Activated CD4-positive, alpha-beta T cell treated with anti-CD3 and anti-CD28 coated beads for 4 hours (primary cell): ENCODE data around the gene HS3ST6.
"Not testable (repeated sequence)": the region's sequence is repeated elsewhere in the genome, so short reads cannot be mapped to it uniquely, and the experiment has no call there.

Source experiments
- DNase-seq, 2 donors: peaks; one replicate each; pipeline ENCODE4 v3.0.0-alpha.2; 2020

HS3ST6 gene

DNA sequence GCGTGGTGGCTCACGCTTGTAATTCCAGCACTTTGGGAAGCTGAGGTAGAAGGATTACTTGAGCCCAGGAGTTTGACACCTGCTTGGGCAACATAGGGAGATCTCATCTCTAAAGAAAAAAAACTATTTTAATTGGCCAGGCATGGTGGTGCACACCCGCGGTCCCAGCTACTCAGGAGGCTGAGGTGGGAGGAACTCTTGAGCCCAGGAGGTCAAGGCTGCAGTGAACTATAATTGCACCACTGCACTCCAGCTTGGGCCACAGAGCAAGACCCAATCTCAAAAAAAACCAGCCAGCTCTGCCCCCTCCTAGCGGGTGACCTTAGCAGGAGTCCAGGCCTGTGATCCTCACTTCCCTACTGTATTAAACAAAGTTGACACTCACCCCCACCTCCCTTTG is 5.9 kb upstream of the HS3ST6 start:
- no peak for DNase-seq

DNA sequence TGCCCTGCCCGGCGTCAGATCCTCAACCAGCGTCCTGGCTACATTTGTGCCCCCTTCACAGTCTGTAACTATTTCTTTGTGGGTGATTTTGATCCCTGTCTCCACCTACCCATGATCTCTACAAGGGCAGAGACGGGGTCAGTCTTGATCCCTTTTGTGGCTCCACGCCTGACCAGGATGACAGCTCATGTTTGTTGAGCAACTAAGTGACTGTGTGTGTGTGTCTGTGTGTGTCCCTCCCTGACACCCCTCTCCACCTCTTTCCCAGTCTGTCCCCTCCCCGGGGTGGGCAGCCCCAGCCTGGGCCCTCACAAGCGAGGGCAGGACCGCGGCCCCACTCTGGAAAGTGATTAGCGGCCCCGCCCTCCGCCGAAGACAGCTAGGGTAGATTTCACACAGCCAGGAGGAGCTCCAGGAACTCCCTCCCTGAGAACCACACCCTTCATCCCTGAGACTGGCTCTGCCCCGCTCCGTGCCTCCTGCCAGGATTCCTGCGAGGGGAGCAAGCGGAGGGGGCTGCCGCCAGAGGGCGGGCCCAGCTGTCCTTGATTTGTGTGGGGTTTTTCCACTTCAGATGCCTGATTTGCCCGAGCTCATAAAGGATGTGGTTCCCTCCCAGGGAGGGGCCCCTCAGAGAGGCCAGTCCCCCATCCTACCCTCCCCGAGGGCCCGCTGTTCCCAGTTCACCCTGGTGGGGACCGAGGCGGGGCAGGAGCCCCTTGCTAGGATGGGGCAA is 5.3 kb upstream of the HS3ST6 start:
- DNase-seq: no peak

DNA sequence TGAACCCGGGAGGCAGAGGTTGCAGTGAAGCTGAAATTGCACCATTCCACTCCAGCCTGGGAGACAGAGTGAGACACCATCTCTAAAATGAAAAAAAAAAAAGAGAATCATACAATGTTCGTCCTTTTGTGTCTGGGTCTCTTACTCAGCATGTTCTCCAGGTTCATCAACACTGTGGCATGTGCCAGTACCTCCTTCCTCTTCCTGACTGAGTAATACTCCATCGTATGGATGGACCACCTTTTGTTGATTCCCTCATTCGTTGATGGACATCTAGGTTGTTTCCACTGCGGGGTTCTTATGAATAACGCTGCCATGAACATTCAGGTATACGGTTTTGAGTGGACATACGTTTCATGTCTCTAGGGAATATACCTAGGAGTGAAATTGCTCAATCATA is 4.1 kb upstream of the HS3ST6 start:
- no peak for DNase-seq

DNA sequence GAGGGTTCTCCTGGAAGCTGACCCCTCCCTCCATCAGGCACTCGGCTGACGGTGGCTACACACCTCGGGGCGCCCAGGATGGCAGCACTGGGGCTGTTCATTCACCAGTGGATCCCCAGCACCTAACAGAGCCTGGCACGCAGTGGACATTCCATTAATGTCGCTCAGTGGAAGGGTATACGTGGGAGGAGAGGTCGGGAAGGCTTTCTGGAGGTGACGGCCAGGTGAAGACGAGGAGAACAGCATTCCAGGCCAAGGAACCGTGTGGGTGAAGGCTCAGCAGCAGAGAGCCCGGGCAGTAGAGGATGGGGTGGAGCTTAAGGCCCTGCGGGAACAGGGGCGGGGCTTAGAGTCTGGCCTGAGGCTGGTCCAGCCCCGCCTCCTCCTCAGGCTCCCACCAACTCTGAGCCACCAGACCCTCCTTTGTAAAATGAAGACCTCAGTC is 2.5 kb upstream of the HS3ST6 start:
- DNase-seq: no peak

- not testable (repeated sequence) for DNase-seq
Measured at GRCh38 chr16:1920122-1920521, 1.9 kb upstream of the HS3ST6 start.

DNA sequence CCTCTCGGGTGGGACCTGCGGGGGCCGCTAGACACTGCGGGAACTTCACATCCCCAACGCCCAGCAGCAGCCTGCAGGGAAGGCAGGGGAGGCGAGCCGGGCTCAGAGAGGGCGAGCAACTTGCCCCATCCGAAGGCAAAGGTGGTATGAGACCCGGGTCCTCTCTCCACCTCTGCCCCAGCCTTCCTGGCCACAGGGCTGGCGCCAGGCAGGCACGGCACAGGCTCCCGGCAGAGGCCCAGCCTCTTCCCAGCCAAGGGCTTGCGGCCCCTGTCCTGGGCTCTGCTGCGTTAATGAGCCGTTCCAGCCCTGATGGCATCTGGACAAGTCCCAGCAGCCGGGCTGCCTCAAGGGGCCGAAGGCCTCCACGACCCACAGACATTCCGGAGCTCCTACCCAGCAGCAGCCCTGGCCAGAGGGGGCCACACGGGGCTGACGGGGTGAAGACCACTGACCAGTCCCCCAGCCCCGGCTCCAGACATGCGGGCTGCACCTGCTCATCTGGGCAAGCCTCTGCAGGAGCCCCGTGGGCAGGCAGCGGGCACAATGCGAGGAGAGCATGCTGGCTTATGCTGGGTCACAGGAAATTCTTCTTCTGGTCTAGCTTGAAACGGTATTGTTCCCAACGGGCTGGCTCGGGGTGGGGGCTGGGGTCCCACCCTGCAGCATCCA is 1.2 kb upstream of the HS3ST6 start:
- DNase-seq: no peak

DNA sequence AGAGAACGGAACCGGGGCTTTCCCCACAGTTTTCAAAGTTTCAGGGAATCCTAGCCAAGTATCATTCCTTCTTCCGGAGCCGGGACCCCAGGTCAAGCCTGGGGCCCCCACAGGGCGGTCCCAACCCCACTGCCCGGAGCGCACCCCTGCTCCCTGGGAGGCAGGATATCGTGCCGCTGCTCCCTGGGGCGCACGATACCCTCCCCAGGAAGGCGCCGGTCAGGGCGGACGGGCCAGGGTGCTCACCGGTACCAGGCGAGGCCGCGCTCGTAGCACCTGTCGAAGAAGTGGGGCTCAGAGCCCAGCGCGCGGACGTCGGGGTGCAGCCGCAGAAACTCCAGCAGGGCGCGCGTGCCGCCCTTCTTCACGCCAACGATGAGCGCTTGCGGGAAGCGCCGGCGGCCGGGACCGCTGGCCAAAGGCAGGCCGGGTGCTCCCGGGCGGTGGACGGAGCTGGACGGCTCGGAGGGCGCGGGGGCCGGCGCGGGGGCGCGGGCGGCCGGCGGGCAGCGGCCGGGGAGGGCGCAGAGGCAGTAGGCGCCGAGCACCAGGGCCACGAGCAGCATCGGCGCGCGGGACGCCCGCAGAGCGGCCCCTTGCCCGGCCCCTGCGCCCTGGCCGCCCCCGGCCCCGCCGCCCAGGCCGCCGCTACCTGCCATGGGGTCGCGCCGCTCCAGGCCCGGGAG is 407 bp downstream of the HS3ST6 start:
- DNase-seq: no peak

- DNase-seq: no peak
Measured at GRCh38 chr16:1917056-1917664, 1.1 kb downstream of the HS3ST6 start.

DNA sequence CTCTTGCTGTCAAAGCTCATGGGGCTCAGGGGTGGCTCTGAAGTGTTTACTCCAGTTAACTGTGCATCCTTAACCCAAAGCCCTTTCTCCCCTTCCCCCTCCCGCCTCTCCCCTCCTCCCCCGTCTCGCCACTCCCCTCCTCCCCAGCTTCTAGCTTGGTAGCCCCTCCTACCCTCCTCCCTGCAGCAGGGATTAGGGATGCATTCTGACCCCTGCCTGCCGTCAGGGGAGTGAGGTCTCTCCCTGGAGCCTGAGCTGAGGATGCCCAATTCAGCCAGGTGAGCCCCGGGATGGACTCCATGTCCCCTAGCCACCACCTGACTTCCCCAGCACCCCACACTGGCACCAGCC is 1.6 kb downstream of the HS3ST6 start:
- no peak for DNase-seq

DNA sequence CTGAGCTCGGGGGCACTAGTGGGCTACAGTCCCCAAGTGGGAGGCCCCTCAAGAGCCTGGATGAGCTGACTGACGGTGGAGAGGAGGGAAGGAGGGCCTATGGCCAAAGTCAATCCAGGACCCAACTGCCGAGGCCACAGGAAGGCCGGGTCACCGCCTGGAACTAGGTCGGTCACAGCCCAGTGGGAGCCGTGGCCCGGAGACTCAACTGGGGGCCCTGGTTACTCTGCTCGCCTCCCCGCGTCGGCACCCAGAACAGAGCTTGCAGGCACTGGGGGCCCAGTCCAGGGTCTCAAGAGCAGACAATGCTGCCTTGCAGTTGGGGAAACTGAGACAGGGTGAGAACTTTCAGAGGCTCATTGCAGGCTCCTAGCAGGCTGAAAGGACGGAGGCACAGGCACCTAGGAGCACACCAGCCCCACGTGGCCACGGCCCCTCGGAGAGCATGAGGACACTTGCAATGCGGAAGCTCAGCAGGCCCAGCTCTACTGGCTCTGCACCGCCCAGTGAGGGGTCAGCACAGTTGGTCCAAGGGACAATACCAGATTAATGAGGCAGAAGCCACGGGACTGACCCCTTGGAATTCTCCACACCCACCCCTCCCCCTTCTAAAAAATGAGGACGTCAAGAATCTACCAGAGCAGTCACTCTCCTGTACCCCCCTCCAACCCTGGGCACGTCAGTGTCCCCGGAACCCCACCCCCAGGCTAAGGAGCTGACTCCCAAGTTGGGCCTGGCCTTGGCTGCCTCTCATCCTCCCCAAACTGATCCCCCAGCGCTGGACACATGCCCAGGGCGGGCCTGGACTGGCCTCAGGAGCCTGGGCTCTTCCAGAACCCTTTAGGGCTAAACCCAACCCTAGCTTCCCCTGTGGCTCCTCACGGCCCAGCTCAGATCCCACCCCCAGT is 2.2 kb downstream of the HS3ST6 start:
- DNase-seq: no peak

DNA sequence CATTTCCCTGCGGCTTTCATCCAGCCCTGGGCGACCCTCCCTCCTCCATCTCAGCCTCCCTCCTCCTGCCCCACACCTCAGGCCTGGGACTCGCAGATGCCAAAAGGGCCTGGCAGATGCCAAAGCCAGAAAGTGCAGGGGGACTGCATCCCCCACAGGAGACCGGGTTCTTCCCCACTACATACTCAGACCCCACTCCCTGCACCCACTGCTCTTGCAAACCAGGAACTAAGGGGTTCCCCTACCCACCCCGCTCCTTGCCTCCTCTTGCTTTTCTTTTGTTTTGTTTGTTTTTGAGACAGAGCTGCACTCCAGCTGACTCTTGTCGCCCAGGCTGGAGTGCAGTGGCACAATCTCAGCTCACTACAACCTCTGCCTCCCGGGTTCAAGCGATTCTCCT is 3.2 kb downstream of the HS3ST6 start:
- DNase-seq: no peak

DNA sequence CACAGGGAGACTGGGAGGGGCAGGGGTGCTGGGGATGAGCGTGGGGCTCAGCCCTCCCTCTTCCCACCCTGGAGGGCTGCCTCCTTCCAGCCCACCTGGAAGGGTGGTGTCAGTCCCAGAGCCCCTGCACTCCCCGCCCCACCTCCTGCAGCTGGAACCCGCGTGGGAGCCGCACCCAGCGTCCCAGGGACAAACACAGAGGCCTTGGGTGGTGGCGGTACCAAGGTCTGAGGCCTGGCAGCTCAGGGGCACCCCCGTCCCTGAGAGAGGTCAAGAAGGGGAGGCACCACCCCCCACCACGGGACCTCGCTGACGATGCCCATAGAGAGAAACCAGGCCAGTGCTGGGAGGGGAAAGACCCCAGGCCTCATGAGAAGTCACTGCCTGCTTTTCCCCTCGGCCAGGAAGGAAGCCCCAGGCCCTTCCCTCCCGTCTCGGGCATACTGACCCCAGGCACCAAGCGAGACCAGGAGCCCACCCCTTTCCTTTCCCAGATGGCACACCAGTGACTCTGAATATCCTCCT is 4.1 kb downstream of the HS3ST6 start:
- no peak for DNase-seq

GRCh38 chr16:1913327-1914083 is 4.7 kb downstream of the HS3ST6 start:
- no peak for DNase-seq

DNA sequence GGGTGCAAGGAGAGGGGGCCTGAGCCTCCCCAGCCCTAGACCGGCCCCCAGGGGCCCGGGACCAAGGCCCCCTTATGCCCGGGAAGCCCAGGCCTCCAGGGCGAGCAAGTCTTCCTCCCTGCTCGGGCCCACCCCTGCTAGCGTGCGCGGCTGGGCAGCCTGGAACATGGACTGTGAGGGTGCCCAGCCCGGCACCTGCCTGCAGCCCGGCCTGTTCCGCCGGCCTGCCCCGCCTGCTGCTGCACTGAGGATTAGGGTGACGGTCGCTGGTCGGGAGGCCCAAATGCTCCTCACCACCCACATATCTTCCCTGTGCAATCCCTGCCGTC is 6.0 kb downstream of the HS3ST6 start:
- no peak for DNase-seq

DNA sequence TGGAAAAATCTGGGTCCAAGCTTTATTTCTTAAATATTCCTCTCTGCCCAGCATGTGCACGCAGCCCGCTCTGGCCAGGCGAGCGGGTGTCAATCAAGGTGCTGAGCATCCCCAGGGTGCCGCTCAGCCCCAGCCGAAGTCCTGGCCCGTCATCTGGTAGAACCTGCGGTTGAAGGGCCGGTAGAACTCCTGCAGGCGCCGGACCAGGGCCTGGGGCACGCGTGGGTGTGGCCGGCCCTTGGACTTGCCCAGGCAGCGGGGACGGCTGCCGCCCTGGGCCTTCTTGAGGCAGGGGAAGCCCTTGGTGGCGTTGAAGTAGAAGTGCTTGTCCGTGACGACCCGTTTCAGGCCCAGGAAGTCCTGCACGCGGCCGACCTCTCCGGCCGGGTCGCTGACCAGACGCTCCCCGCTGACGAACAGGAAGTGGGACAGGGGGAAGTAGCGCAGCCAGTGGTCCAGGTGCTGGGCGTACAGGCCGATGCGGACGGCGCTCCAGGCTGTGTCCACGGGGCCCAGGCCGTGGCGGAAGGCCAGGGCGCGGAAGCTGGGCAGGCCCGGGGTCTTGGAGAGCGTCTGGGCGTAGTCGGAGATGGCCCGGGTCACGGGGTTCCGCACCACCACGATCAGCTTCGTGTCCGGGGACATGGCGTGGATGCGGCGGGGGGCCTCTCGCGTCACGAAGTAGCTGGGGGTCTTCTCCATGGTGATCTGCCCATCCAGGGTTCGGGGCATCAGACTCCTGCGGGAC is 6.6 kb downstream of the HS3ST6 start:
- no peak for DNase-seq

DNA sequence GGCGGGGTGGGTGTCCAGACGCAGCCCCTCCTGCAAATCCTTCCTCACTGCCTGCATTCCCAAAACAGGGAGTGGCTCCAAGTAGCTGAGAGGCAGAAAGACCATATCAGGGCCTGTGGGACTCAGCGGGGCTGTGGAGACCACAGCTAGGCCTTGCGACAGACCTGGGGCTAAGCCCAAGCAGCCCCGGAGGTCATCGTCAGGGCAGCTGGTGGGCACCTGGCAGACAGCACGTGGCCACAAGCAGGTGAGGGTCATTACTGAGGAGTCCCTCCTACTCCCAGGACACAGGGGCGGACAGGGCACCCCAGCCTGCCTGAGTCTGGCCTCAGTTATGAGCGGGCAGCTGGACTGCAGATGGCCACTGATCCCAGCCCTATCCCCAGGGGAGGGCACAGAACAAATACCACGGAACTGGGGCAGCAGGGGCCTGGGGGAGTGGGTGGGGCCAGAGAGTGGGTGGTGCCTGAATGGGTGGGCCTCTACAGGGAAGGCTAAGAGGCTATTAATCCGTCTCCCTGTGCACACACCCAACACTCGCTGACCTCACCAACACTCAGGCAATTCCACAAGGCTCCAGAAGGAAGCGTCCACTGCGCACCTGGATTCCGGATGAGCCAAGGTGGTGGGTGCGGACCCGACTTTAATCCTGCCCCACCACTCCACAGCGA is 8.5 kb downstream of the HS3ST6 start:
- no peak for DNase-seq

DNA sequence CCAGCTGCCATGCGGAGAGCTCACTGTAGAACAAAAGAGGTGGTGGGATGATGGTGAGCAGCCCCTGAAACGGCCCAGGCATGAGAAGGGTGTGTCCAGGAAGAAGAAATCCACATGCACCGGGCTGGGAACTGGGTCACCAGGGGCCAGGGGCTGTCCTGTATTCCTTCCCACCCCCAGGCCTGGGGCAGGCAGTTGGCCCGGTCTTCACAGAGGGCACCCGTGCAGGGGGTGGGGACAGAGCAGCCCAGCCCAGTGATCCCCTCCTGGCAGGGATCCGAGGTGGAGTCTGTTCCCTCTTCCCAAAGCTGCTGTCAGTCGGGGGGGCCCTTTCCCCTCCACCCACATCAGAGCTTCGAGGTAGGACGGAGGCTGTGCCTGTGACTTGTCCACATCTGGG is 9.2 kb downstream of the HS3ST6 start:
- DNase-seq: no peak

DNA sequence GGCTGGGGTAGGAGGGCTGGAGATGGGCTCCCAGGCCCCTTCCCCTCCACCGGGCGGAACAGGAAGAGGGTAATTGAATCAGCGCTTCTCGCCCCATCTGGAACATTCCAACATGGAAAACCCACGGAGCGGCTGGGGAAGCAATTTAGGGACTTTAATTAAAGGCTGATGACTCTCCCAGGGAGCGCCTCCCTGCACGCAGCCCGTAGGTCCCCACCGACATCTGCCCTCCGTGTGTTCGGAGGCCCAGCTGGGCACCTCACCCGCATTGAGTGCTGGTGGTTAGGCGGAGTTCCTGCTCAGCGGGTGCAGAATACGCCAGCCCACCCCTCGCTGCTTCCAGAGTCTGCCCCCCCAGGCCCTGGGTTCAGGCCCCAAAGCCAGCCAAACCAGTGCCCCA is 10.0 kb downstream of the HS3ST6 start:
- no peak for DNase-seq

GRCh38 chr16:1907226-1907860 is 10.9 kb downstream of the HS3ST6 start:
- DNase-seq: no peak

GRCh38 chr16:1906846-1907165 is 11.4 kb downstream of the HS3ST6 start:
- DNase-seq: no peak
